SU-DHL-6 (cell line): ENCODE measurements around the gene GATAD2B.

Source experiments
- EZH2phosphoT487 ChIP-seq: fragments of 200-600 bp; sonication (generic), shearing (Covaris generic); conservative IDR thresholded peaks from 2 replicates; pipeline ENCODE4 v1.6.1; 2018; ENCODE audit warnings: mild to moderate bottlenecking, antibody characterized with exemption, low read length, moderate library complexity, mixed read lengths
- TF ChIP-seq, protein P1 (sequence below): fragments of 200-600 bp; sonication (generic); IDR thresholded peaks from one replicate; pipeline ENCODE4 v1.5.1; 2017; ENCODE audit warnings: antibody characterized with exemption, mild to moderate bottlenecking, low read length, moderate library complexity; ENCODE audit not compliant: insufficient read depth, poor library complexity, severe bottlenecking

DNA sequence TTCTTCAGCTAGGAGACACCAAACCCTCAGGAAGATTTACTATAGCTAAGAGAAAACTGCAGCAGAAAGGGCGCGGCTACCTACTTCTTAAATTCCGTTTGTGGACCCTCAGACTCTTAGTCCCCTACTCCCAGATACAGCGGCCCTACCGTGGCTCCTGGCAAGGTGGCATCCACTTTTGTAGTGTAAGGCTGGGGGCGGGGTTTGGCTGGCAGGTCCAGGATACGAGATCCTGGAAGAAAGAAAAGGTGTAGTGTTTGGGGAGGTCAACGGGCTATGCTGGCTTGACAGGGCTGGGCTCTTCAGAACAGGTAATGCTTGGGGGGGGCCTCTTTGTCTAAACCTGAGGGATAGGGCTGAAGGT, 45.2 kb upstream of the GATAD2B start:
- TF ChIP-seq, protein P1, sequence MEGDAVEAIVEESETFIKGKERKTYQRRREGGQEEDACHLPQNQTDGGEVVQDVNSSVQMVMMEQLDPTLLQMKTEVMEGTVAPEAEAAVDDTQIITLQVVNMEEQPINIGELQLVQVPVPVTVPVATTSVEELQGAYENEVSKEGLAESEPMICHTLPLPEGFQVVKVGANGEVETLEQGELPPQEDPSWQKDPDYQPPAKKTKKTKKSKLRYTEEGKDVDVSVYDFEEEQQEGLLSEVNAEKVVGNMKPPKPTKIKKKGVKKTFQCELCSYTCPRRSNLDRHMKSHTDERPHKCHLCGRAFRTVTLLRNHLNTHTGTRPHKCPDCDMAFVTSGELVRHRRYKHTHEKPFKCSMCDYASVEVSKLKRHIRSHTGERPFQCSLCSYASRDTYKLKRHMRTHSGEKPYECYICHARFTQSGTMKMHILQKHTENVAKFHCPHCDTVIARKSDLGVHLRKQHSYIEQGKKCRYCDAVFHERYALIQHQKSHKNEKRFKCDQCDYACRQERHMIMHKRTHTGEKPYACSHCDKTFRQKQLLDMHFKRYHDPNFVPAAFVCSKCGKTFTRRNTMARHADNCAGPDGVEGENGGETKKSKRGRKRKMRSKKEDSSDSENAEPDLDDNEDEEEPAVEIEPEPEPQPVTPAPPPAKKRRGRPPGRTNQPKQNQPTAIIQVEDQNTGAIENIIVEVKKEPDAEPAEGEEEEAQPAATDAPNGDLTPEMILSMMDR: no peak
- TF ChIP-seq EZH2phosphoT487: no peak
